ENCODE data around the gene SFTPA2.
A peak's percentile ranks its signal among the peaks of the same experiment; 100 is the strongest.
"Not testable (repeated sequence)": the region's sequence is repeated elsewhere in the genome, so short reads cannot be mapped to it uniquely, and the experiment has no call there.

SFTPA2 gene

DNA sequence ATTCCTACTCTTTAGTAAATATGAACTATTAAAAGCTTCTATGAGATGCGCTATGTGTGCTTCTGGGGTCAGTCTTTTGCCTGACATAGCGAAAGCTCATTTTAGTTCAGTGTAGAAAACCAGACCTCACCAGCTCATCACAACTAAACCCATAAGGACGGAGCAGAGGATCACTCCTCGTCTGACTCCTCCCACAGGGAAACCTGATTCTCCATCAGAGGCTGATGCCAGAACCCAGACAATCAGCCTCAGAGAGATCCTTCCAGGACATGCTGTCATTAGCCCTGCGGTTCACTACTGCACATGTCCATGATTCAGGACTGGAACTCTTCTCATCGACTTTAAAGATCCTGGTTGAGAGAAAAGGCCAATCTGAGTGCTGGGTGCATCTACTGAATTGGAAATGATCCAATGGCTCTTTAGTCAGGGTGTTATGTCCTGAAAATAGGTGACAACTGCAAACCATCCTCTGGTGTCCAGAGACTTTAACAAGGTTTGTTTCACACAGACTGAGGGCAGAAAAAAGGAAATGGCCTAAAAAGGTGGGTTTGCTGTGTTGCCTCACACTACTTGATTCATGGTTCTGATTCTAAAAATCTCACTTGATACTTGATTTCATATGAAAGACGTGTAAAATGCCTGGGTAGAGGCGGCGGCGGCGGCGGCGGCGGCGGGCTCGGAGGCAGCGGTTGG, 48.2 kb downstream of the SFTPA2 start, which contains the start of gene EIF5AL1:
TSS of gene EIF5AL1 (plus strand) at position 643 of the 693 bp plus-strand sequence. CDS start 117 bp downstream, outside the sequence.
- DNase-seq (ENCODE audit: low read depth): not testable (repeated sequence)

DNA sequence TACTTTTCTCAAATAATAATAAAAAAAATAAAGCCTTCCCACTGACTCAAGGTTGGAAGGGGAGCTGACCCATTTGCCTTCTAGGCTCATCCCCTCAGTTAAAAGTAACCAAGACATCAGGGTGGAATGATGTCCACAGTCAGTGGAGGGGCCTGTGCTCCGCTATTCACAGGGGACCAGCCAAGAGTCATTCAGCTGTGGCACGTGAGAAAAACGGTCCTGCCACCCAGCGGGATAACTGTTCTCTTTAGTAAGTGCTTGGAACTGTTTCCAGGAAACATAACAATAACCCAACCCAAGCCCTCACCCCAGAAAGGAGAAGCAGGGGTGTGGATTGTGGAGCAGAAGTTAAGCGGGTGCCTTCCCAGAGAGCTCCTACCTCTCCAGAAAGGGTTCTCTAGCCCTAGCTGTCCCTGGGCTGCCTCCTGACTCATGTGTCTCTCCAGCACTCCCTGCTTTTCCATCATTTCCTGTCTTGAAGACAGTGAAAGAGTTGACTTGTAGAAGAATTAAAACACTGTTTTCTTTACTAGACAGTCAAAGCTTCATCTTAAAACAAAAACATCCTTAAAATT, 50.2 kb downstream of the SFTPA2 start:
- not testable (repeated sequence) for DNase-seq (ENCODE audit: low read depth)

DNA sequence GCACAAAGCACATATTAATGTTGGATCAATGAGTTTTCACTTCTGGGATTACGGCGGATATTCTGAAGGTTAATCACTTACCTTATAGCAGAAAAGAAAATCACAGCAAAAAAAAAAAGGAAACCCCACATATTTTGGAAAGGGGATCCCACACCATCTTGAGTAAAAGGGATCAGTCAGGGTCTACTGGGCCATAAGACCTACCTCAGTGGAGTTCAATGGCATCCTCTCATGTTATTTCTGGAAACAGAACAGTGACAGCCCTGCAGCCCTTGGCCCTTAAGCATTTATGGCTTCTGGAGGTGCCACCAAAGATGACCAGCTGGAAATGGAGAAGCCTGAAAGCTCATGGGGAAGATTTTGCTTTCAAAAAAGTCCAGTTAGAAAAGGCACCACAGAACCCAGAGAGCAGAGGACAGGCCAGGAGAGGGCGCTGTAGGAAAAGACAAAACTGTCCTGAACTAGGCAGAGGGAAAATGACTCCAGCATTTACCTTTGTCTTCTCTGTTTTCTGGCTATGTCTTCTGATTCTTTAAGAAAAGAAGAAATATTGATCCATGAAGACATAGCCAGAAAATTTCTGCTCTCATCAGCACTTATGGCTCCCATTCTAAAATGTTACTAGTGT, 50.8 kb downstream of the SFTPA2 start:
- not testable (repeated sequence) for DNase-seq (ENCODE audit: low read depth)

DNA sequence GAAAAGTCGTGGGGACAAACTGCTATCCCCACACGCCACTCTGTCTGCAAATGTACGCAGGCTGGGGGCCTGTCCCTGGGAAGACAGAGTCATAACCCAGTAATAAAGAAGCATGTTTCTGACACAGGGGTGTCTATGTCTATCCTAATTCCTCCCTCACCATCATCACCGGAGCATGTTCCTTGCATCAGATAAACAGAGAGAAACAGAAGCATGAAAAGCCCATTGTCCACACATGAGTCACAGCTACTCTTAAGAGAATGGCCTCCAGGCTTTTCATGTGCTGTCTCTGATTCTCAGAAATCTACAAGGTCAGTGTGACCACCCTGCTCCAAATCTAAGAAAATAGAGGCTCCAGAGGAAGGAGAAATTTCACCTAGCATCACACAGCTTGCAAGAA, 52.0 kb downstream of the SFTPA2 start:
- DNase-seq (ENCODE audit: low read depth): peak; percentile 35

DNA sequence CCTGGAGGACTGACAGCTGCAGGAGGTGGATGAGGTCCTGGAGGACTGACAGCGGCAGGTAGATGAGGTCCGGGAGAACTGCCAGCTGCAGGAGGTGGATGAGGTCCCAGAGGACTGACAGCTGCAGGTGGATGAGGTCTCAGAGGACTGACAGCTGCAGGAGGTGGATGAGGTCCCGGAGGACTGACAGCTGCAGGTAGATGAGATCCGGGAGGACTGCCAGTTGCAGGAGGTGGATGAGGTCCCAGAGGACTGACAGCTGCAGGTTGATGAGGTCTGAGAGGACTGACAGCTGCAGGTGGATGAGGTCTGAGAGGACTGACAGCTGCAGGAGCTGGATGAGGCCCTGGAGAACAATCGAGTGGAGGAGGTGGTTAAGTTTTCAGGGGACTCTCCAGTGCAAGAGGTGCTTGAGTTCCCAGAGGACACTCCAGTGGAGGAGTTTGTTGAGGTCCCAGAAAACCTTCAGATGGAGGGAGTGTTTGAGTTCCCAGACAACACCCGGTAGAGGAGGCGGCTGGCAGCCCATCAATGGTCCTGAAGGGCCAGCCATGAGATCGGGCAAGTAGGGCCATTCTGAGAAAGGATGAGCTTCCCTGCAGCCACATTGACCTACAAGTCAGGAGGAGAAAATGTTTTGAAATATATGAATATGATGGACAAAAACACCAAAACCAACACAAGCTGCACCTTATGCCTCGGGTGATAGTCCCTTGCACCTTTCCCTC, 52.6 kb downstream of the SFTPA2 start:
- DNase-seq (ENCODE audit: low read depth): no peak
